Transverse colon (tissue), 4 donors: ENCODE data around the gene TMEM235. TPM values are rescaled to one million over a fixed set of nuclear protein-coding genes. Genes with fewer than 3 reads are reported as not detected.
A peak's percentile ranks its signal among the peaks of the same experiment; 100 is the strongest.

Experiments used
- DNase-seq: peaks from one replicate; pipeline ENCODE4 v3.0.0-alpha.2; 2019
- H3K27ac ChIP-seq, 4 donors: fragments of 200-600 bp; sonication (generic); 2 replicates each; pipeline ENCODE4 v1.5.1; 2016 to 2018; ENCODE audit warnings: inconsistent platforms in 4 of 4
- H3K27me3 ChIP-seq: fragments of 200-600 bp; sonication (generic); 2 replicates; pipeline ENCODE4 v1.5.1; 2017; ENCODE audit warnings: inconsistent platforms
- H3K36me3 ChIP-seq, 4 donors: fragments of 200-600 bp; sonication (generic); 2 replicates each; pipeline ENCODE4 v1.5.1; 2017 to 2019; ENCODE audit warnings: inconsistent platforms in 4 of 4
- H3K4me1 ChIP-seq, 4 donors: fragments of 200-600 bp; sonication (generic); 2 replicates each; pipeline ENCODE4 v1.5.1; 2017 to 2020; ENCODE audit warnings: inconsistent platforms in 4 of 4
- H3K4me3 ChIP-seq, 4 donors: fragments of 200-600 bp; sonication (generic); 1 replicate in 1 of 4; 2 replicates in 3 of 4; pipeline versions ENCODE4 v1.5.1 to v1.6.1; 2017 to 2019; ENCODE audit warnings: inconsistent platforms in 4 of 4
- H3K9me3 ChIP-seq, 2 donors: fragments of 200-600 bp; sonication (generic); 2 replicates each; pipeline ENCODE4 v1.5.1; 2017 to 2019; ENCODE audit warnings: inconsistent platforms in 2 of 2
- EP300 ChIP-seq: sonication (generic); formaldehyde crosslinking; IDR thresholded peaks from one replicate; pipeline ENCODE4 v1.6.1; 2017; ENCODE audit warnings: antibody characterized with exemption, low read depth
- POLR2A ChIP-seq: fragments of 450-650 bp; IDR thresholded peaks from one replicate; pipeline ENCODE4 v1.6.1; 2016; ENCODE audit warnings: antibody characterized with exemption, mild to moderate bottlenecking, moderate library complexity
- POLR2AphosphoS5 ChIP-seq, 3 donors: sonication (generic); formaldehyde crosslinking; IDR thresholded peaks; one replicate each; pipeline ENCODE4 v1.6.1; 2016; ENCODE audit warnings: antibody characterized with exemption in 3 of 3
- WGBS, 2 donors: methylation state at CpG; one replicate each; pipeline ENCODE4 v1.1.5; 2018; ENCODE audit warnings: low coverage in 1 of 2; 5-methylcytosine and 5-hydroxymethylcytosine counted together
- in situ Hi-C, 4 donors: fragments of 200-750 bp; cut with MboI; loops; one replicate each; pipeline versions ENCODE4 v1.15.0 to v1.15.1; 2017; ENCODE audit warnings: low sequenced_read_pairs in 3 of 4, low pct_ligation_motif_present in 1 of 4, low pct_unique_long_range_greater_than_20kb in 1 of 4
- intact Hi-C: fragments of 100-400 bp; cut with DNase I; formaldehyde crosslinking; loops from one replicate; pipeline ENCODE4 v1.15.1; 2023; ENCODE audit warnings: low total_unique reads
- total RNA-seq, 4 donors: library from RNA; depleted of rRNA; stranded (reverse); fragments of >200 nt; gene quantifications; one replicate each; pipeline ENCODE4 v1.1.0, GENCODE V29; 2016
- TF ChIP-seq, protein P1 (sequence below), 5 experiments: fragments of 200-600 bp in 3 of 5; fragments of 450-650 bp in 2 of 5; sonication (generic) in 3 of 5; IDR thresholded peaks; 1 replicate in 2 of 5; 2 replicates in 3 of 5; pipeline ENCODE4 v1.5.1; 2016 to 2017; ENCODE audit warnings: antibody characterized with exemption in 5 of 5, inconsistent platforms in 3 of 5, mild to moderate bottlenecking in 2 of 5, moderate library complexity in 1 of 5

The TMEM235 gene
- total RNA-seq, 4 donors from 2014 or later, result not detected

DNA sequence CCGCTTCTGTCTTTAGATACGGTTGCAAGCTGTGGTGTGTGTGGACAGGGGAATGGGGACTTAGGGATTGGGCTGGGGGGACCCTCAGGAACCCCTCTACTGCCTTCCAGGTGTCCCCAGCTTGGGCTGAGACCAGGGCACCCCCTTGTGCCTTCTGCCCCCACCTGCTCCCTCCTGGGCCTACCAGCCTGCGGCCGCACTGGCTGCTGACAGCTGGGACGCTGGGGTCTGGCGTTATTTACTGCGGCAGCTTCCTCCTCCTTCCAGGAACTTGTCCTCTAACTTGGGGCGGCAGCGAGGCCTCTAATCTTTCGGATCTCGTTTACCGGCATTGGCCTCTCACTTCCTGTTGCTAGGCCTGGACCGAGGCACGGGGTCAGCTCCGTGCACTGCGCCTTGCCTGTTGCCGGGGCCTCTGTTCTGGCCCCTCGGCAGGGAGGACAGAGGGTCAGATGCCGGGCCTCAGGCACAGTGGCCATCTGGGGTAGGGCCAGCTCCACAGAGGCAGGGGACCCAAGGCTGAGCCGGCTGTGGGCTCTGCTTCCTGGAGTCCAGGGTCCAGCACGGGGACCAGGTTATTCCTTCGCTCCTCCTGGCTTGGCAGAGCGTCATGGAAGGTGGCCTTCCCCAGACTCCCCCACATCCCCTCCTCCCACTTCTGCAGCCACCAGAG lies 31.8 kb downstream of the TMEM235 start:
- Histone ChIP-seq H3K9me3 (no peaks in the 10 kb centered on the region), H3K27ac (peak overlapping the region; percentile 5 to 51 (median 42)), H3K4me3 (no peak overlapping the region), H3K36me3 (no peaks in the 10 kb centered on the region), H3K4me1 (peaks cover 0 to 24% (median 5%) of the 10 kb centered on the region in 4 donors), H3K27me3 (peaks cover 5% of the 10 kb centered on the region)
- intact Hi-C loops (no loop called here), in situ Hi-C loops (no loop called here)
- TF ChIP-seq EP300 (peak; percentile 70), POLR2A (no peak), POLR2AphosphoS5 (IDR thresholded peaks at IDR 0.05) (peak in 1 of 3 donors; percentile 48)
- TF ChIP-seq, protein P1, sequence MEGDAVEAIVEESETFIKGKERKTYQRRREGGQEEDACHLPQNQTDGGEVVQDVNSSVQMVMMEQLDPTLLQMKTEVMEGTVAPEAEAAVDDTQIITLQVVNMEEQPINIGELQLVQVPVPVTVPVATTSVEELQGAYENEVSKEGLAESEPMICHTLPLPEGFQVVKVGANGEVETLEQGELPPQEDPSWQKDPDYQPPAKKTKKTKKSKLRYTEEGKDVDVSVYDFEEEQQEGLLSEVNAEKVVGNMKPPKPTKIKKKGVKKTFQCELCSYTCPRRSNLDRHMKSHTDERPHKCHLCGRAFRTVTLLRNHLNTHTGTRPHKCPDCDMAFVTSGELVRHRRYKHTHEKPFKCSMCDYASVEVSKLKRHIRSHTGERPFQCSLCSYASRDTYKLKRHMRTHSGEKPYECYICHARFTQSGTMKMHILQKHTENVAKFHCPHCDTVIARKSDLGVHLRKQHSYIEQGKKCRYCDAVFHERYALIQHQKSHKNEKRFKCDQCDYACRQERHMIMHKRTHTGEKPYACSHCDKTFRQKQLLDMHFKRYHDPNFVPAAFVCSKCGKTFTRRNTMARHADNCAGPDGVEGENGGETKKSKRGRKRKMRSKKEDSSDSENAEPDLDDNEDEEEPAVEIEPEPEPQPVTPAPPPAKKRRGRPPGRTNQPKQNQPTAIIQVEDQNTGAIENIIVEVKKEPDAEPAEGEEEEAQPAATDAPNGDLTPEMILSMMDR (IDR thresholded peaks at IDR 0.05), result no peak
- peak; percentile 50 for DNase-seq
- 67% methylated on average over 23 of the region's 23 CpGs; no CpG with 5 or more reads in 1 of the 2 donors for WGBS, 2 donors

DNA sequence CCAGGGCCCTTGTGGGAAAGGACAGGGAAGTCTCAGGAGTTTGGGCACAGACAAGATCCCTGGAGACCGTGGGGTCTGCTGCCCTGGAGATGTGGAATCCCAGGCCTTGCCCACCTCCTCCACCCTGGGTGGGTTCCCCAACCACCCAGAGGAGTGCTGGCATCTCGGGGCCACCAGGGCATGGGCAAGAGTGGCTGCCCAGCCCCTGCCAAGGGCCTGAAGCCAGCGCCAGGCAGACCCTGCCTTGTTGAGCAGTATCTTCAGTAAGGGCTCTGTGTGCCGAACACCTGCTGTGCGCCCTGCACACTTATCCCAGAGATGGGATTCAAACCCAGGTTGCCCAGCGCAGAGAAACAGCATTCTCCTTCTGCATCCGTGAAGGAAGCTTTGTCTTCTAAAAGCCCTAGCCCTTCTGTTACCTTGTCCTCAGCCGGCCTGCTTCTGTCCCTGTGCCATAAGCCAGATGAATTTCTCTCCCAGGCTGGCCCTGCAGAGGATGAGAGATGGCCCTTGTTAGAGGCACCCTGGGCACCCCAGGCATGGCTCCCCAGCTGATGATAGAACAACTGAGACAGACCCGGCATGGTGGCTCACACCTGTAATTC lies 32.4 kb downstream of the TMEM235 start:
- peaks cover 8% of the 10 kb centered on the region for H3K27me3 ChIP-seq
- 60 to 88% methylated on average over 1 to 9 of the region's 9 CpGs for WGBS, 2 donors
- H3K4me1 ChIP-seq, result peaks cover 0 to 18% (median 3%) of the 10 kb centered on the region in 4 donors
- no peak overlapping the region for H3K4me3 ChIP-seq
- intact Hi-C loops, result no loop called here
- DNase-seq, result no peak
- no peaks in the 10 kb centered on the region for H3K36me3 ChIP-seq
- H3K9me3 ChIP-seq, result no peaks in the 10 kb centered on the region
- TF ChIP-seq EP300, result no peak
- TF ChIP-seq, protein P1 (IDR thresholded peaks at IDR 0.05), result no peak
- no peak for TF ChIP-seq POLR2A
- no peak for TF ChIP-seq POLR2AphosphoS5 (IDR thresholded peaks at IDR 0.05)
- peak overlapping the region; percentile 5 to 51 (median 42) for H3K27ac ChIP-seq
- in situ Hi-C loops, result no loop called here

DNA sequence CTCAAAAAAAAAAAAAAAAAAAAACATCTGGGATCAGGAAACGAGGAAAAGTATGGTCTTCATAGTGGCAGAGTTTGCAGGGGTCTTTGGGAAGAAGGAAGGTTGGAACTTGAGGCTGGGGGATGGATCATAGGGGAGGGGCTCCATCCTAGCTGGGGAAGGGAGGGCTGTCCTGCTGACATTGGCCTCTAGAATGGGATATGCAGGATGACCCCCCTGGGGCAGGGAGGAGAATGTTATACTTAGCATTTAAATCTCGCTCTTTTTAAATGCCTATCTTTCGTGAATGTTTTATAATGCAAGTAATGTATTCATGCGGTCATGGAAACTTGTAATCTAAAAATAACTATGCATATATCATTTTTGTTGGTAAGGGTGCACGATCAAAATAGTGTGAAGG lies 33.2 kb downstream of the TMEM235 start:
- in situ Hi-C loops (no loop called here), intact Hi-C loops (no loop called here)
- Histone ChIP-seq H3K27me3 (peaks cover 16% of the 10 kb centered on the region), H3K4me3 (no peak overlapping the region), H3K27ac (no peak overlapping the region), H3K36me3 (no peaks in the 10 kb centered on the region), H3K9me3 (no peaks in the 10 kb centered on the region), H3K4me1 (peaks cover 0 to 24% (median 3%) of the 10 kb centered on the region in 4 donors)
- WGBS, 2 donors, result 71 to 74% methylated on average over 5 of the region's 5 CpGs
- TF ChIP-seq EP300 (no peak), POLR2A (no peak), POLR2AphosphoS5 (IDR thresholded peaks at IDR 0.05) (no peak)
- TF ChIP-seq, protein P1 (IDR thresholded peaks at IDR 0.05), result no peak
- DNase-seq, result no peak

DNA sequence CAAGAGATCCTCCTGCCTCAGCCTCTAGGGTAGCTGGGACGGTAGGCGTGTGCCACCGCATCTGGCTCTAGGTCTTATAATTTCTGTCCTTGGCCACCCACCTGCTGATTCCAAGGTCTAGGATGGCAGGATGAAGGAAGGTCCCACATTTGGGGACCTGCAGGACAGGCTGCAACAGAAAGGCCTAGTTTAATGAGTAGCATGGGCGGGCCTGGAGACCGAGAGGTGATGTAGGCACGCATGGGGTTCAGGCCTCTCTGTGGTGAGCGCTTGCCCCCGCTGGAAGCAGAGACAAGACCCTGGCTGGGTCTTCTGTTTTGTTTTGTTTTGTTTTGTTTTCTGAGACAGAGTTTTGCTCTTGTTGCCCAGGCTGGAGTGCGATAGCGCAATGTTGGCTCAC lies 33.7 kb downstream of the TMEM235 start:
- no peak overlapping the region for H3K4me3 ChIP-seq
- DNase-seq, result no peak
- no peak overlapping the region for H3K27ac ChIP-seq
- H3K27me3 ChIP-seq, result peaks cover 21% of the 10 kb centered on the region
- TF ChIP-seq, protein P1 (IDR thresholded peaks at IDR 0.05), result no peak
- no peaks in the 10 kb centered on the region for H3K9me3 ChIP-seq
- 96 to 100% methylated on average over 8 to 10 of the region's 10 CpGs for WGBS, 2 donors
- H3K4me1 ChIP-seq, result peaks cover 0 to 25% (median 3%) of the 10 kb centered on the region in 4 donors
- intact Hi-C loops, result no loop called here
- in situ Hi-C loops, result no loop called here
- H3K36me3 ChIP-seq, result no peaks in the 10 kb centered on the region
